DOHH2 (cell line): Measurements from ENCODE around the gene REG3A.

Experiments
- H3F3A ChIP-seq: fragments of 200-600 bp; sonication (generic), shearing (Covaris generic); 2 replicates; pipeline ENCODE4 v1.6.0; 2016; ENCODE audit warnings: antibody characterized with exemption, mild to moderate bottlenecking; ENCODE audit not compliant: control insufficient read depth, insufficient read depth
- H3K27ac ChIP-seq: fragments of 200-600 bp; sonication (generic); 2 replicates; pipeline ENCODE4 v1.5.1; 2014; ENCODE audit warnings: low read depth, mild to moderate bottlenecking, low read length, moderate library complexity
- H3K27me3 ChIP-seq: fragments of 200-600 bp; sonication (generic); 2 replicates; pipeline ENCODE4 v1.6.1; 2014; ENCODE audit warnings: mild to moderate bottlenecking, low read length, mixed read lengths; ENCODE audit not compliant: control insufficient read depth
- H3K36me3 ChIP-seq: fragments of 200-600 bp; sonication (generic); 2 replicates; pipeline ENCODE4 v1.6.1; 2014; ENCODE audit warnings: mild to moderate bottlenecking, low read length, moderate library complexity, mixed read lengths; ENCODE audit not compliant: control insufficient read depth
- H3K4me1 ChIP-seq: fragments of 200-600 bp; sonication (generic); 2 replicates; pipeline ENCODE4 v1.6.1; 2014; ENCODE audit warnings: mild to moderate bottlenecking, low read length, mixed read lengths; ENCODE audit not compliant: control insufficient read depth
- H3K4me2 ChIP-seq: fragments of 200-600 bp; sonication (generic); 2 replicates; pipeline ENCODE4 v1.6.0; 2014; ENCODE audit warnings: mild to moderate bottlenecking, low read length, moderate library complexity
- H3K4me3 ChIP-seq: fragments of 200-600 bp; sonication (generic); 2 replicates; pipeline ENCODE4 v1.5.1; 2014; ENCODE audit warnings: mild to moderate bottlenecking, low read length, mixed read lengths
- H3K79me2 ChIP-seq: fragments of 200-600 bp; sonication (generic); 2 replicates; pipeline ENCODE4 v1.6.1; 2014; ENCODE audit warnings: mild to moderate bottlenecking, low read length, mixed read lengths; ENCODE audit not compliant: control insufficient read depth
- H3K9me2 ChIP-seq: fragments of 200-600 bp; sonication (generic); replicated peaks from 2 replicates; pipeline ENCODE4 v1.6.1; 2014; ENCODE audit warnings: mild to moderate bottlenecking, low read length, mixed read lengths; ENCODE audit not compliant: control insufficient read depth
- H3K9me3 ChIP-seq: fragments of 200-600 bp; sonication (generic); 2 replicates; pipeline ENCODE4 v1.6.1; 2014; ENCODE audit warnings: antibody characterized with exemption, low read length, mixed read lengths; ENCODE audit not compliant: control insufficient read depth, insufficient read depth
- H4K20me1 ChIP-seq: fragments of 200-600 bp; sonication (generic); 2 replicates; pipeline ENCODE4 v1.6.0; 2014; ENCODE audit warnings: low read depth, mild to moderate bottlenecking, antibody characterized with exemption, low read length, moderate library complexity; ENCODE audit not compliant: control insufficient read depth, insufficient read depth
- EZH2phosphoT487 ChIP-seq: fragments of 200-600 bp; sonication (generic); IDR thresholded peaks from 2 replicates; pipeline ENCODE4 v1.6.1; 2017; ENCODE audit warnings: borderline replicate concordance, mild to moderate bottlenecking, antibody characterized with exemption, low read length, moderate library complexity, mixed read lengths
- TF ChIP-seq, protein P1 (sequence below): fragments of 200-600 bp; sonication (generic); IDR thresholded peaks from one replicate; pipeline ENCODE4 v1.5.1; 2014; ENCODE audit warnings: antibody characterized with exemption, mild to moderate bottlenecking, low read depth, low read length; ENCODE audit not compliant: poor library complexity, severe bottlenecking

REG3A gene

DNA sequence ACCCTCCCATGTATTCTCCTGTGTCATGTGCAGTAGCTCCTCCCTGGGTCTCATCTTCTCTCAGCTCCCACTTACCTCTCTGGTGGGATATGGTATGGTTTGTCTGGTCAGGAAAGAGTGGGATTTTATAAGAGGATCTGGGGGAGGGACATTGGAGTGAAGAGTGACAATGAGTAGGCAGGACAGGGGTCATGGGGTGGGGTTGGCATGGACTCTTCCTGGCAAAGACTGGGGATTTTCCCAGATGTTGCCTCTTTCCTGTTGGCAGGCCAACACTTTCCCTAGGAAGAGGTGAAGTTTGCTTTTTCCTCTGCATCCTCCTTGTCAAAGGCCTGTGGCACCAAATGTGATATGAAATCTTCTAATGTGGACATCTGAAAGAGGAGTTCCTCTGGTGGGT, at the start of gene REG3A:
TSS of gene REG3A (minus strand) at position 101 of the 400 bp plus-strand sequence. CDS start 348 bp downstream, outside the sequence.
- TF ChIP-seq, protein P1, sequence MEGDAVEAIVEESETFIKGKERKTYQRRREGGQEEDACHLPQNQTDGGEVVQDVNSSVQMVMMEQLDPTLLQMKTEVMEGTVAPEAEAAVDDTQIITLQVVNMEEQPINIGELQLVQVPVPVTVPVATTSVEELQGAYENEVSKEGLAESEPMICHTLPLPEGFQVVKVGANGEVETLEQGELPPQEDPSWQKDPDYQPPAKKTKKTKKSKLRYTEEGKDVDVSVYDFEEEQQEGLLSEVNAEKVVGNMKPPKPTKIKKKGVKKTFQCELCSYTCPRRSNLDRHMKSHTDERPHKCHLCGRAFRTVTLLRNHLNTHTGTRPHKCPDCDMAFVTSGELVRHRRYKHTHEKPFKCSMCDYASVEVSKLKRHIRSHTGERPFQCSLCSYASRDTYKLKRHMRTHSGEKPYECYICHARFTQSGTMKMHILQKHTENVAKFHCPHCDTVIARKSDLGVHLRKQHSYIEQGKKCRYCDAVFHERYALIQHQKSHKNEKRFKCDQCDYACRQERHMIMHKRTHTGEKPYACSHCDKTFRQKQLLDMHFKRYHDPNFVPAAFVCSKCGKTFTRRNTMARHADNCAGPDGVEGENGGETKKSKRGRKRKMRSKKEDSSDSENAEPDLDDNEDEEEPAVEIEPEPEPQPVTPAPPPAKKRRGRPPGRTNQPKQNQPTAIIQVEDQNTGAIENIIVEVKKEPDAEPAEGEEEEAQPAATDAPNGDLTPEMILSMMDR: no peak
- TF ChIP-seq EZH2phosphoT487: no peak
- Histone ChIP-seq H3K36me3 (no peaks in the 10 kb centered on the region), H3K79me2 (no peaks in the 10 kb centered on the region), H3K4me1 (no peaks in the 10 kb centered on the region), H3K27me3 (no peaks in the 10 kb centered on the region), H3K9me2 (no peaks in the 10 kb centered on the region), H4K20me1 (no peaks in the 10 kb centered on the region), H3F3A (no peaks in the 10 kb centered on the region), H3K9me3 (peaks cover 2% of the 10 kb centered on the region; the same call in 1 of the 2 replicates), H3K4me3 (no peak within 1 kb of the TSS), H3K27ac (no peak within 1 kb of the TSS), H3K4me2 (no peak within 1 kb of the TSS)

DNA sequence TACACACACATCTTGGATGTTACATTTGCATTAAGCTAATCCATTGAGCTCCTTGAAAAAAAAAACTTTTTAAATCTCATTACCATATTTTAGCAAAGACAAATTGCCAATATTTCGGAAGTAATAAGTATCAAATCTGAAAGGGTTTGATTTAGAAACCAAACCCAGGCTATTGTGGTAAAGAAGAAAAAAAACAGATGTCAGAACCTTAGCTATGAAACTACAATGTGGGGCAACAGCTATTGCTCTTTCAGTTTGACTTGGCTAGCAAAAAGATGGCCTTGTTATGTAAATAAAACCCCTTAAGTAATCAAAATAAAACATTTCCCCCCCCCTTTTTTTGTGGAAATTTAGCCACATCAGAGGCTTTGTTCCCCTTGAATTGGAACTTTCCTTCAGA, 41.2 kb upstream of the REG3A start:
- H3K27ac ChIP-seq: no peak overlapping the region
- H3K36me3 ChIP-seq: no peaks in the 10 kb centered on the region
- H4K20me1 ChIP-seq: no peaks in the 10 kb centered on the region
- H3K27me3 ChIP-seq: no peaks in the 10 kb centered on the region
- no peak overlapping the region for H3K4me3 ChIP-seq
- no peaks in the 10 kb centered on the region for H3K4me1 ChIP-seq
- TF ChIP-seq, protein P1: no peak
- no peak for TF ChIP-seq EZH2phosphoT487
- no peak overlapping the region for H3K4me2 ChIP-seq
- H3K9me2 ChIP-seq: no peaks in the 10 kb centered on the region
- H3K79me2 ChIP-seq: no peaks in the 10 kb centered on the region
- H3F3A ChIP-seq: no peaks in the 10 kb centered on the region
- no peaks in the 10 kb centered on the region for H3K9me3 ChIP-seq

DNA sequence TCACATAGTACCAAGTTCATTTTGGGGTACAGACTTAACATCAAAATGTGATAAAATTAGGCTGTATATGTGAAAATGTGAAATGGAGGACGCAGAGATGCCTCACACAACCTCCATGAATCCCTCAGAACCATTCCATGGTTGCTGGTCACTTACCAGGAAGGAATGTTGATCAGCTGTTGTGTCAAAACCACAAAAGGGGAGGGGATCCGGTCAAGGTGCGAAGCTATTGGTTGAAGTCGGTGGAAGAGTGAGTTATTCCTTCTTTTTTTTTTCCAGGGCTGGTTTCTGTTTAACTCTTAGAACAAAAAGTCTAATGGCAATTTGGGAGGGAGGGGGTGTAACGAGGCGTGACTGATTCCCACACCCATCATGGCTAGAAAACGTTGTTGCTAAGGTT, 32.3 kb upstream of the REG3A start:
- H4K20me1 ChIP-seq: no peaks in the 10 kb centered on the region
- TF ChIP-seq EZH2phosphoT487: no peak
- TF ChIP-seq, protein P1: no peak
- no peaks in the 10 kb centered on the region for H3K4me1 ChIP-seq
- H3K9me2 ChIP-seq: no peaks in the 10 kb centered on the region
- H3F3A ChIP-seq: no peaks in the 10 kb centered on the region
- no peak overlapping the region for H3K27ac ChIP-seq
- no peaks in the 10 kb centered on the region for H3K79me2 ChIP-seq
- H3K36me3 ChIP-seq: no peaks in the 10 kb centered on the region
- H3K9me3 ChIP-seq: no peaks in the 10 kb centered on the region; the same call in 1 of the 2 replicates
- no peaks in the 10 kb centered on the region for H3K27me3 ChIP-seq
- H3K4me2 ChIP-seq: no peak overlapping the region
- no peak overlapping the region for H3K4me3 ChIP-seq
